C4-2B (cell line): Measurements from ENCODE around the gene PDGFA.

ENCODE experiments used
- H3K27ac ChIP-seq: fragments of 450-650 bp; 2 replicates; pipeline ENCODE4 v1.5.1; 2017
- ZFX ChIP-seq: fragments of 450-650 bp; IDR thresholded peaks from 2 replicates; pipeline ENCODE4 v1.6.1; 2017
- TF ChIP-seq, protein P1 (sequence below): fragments of 450-650 bp; conservative IDR thresholded peaks from 2 replicates; pipeline ENCODE4 v1.5.1; 2017; ENCODE audit warnings: mild to moderate bottlenecking

PDGFA gene

DNA sequence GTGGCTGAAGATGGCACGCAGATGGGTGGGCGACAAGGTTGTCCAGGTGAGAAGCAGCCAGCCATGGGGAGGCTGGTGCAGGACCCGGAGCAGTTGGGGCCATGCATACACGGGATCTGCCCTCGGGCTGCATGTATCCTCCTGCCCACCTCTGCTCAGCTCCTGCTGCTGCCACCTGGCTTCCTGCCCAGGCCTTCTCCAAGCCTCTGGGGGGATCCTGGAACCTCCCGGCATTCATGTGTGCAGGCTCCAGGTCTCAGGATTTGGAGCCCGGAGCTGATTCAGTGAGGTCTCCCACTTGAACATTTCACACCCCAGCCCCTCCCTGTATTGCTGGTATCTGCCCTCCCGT lies 27.0 kb downstream of the PDGFA start:
- no peak overlapping the region for H3K27ac ChIP-seq
- TF ChIP-seq, protein P1, sequence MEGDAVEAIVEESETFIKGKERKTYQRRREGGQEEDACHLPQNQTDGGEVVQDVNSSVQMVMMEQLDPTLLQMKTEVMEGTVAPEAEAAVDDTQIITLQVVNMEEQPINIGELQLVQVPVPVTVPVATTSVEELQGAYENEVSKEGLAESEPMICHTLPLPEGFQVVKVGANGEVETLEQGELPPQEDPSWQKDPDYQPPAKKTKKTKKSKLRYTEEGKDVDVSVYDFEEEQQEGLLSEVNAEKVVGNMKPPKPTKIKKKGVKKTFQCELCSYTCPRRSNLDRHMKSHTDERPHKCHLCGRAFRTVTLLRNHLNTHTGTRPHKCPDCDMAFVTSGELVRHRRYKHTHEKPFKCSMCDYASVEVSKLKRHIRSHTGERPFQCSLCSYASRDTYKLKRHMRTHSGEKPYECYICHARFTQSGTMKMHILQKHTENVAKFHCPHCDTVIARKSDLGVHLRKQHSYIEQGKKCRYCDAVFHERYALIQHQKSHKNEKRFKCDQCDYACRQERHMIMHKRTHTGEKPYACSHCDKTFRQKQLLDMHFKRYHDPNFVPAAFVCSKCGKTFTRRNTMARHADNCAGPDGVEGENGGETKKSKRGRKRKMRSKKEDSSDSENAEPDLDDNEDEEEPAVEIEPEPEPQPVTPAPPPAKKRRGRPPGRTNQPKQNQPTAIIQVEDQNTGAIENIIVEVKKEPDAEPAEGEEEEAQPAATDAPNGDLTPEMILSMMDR: no peak
- TF ChIP-seq ZFX: no peak

DNA sequence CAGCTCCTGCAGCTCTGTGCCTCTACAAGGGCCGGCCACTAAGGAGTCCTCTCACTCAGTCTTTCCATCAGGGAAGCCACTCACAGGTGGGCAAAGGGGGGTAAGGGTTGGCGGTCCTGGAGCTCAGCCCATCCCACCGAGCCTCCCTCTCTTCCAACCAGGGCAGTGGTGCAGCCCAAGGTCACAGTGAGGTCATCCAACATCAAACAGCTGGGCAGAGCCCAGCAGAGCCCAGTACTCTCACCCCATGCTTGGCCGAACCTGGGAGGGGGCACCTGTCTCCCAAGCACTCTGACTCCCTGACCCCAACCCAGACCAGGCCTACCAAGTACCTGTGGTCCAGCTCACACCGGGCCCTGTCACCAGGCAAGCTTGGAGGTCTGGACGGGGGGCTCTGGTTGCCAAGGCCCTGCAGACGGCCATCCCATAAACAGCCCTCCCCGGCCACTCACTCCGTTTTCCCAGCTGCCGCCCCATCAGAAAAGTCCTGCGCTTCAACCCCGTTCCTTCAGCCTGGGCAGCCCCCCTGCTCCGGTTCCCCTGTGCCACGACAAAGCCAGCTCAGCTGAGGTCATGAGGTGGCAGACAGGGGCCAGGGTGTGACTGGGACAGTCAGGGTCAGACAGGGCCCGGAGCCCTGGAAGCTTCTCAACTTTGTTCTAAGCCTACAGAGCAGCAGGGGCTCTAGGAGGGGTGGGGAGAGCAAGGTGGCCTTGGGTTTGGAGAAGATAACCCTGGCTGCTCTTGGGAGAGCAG lies 27.5 kb downstream of the PDGFA start:
- TF ChIP-seq, protein P1: no peak
- TF ChIP-seq ZFX: no peak
- H3K27ac ChIP-seq: no peak overlapping the region

DNA sequence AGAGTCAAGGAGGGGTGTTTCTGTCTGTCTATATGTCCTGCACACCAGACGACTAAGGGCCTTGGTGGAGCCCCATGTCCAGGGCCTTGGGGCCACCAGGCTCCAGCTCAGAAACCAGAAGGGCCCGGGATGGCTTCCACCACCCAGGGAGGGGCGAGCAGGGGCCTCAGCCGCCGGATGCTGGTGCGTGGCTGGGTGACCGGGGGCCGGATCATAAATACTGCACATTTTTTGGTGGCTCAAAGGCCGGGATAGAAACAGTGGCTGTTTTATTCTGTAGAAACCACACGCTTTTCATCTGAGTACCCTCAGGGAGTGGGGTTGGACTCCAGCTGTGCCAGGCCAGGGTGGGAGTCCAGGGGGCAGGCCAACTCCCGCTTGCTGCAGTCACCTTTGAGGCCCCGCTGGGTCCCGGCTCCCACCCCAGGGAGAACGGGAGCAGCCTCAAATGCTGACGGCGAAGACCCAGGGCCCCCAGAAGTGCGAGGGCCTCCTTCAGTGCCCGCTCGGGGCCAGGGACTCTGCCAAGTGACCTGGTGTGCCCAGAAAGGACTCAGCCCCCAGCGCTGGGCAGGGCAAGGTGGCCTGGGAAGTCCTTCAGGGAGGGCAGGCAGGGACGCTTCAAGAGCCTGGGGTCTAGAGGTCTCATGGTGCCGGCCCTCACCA lies 28.2 kb downstream of the PDGFA start:
- TF ChIP-seq, protein P1: no peak
- TF ChIP-seq ZFX: no peak
- H3K27ac ChIP-seq: no peak overlapping the region

DNA sequence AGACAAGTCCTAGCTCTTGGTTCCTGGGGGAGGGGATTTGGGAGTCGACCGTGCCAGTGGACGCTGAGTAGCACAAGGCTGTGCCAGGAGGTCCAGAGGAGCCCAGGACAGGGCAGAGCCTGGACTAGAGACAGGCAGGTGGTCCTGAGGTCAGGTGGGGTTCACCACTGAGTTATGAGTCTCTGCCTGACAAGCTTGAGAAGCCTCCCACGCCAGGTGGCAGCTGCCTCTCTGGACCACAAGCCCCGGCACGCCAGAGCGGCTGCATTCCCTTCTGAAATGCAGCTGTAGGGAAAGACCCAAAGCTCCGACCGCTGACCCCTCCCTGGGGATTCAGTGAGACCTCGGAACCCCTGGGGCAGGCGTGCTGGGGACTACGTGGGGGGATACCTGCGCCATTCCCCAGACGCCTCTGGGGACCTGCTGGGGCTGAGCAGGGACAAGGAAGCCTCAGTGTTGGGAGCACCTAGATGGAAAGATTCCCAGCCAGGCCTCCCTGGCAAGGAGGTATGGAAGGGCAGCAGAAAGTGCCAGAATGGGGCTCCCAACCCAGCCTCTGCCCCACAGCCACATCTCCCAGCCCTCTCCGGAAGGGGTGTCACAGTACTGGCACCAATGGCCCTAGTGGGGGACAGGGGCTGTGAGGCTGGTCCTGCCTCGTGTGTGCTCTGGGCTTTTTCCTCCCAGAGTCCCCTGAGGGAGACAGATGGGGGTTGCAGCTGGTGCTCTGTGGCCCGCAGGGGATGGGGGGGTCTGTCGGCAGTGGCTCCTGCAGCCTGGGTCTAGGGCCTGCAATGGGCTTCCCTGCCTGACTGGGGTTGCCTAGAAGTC lies 29.0 kb downstream of the PDGFA start:
- no peak for TF ChIP-seq ZFX
- TF ChIP-seq, protein P1: no peak
- H3K27ac ChIP-seq: no peak overlapping the region

DNA sequence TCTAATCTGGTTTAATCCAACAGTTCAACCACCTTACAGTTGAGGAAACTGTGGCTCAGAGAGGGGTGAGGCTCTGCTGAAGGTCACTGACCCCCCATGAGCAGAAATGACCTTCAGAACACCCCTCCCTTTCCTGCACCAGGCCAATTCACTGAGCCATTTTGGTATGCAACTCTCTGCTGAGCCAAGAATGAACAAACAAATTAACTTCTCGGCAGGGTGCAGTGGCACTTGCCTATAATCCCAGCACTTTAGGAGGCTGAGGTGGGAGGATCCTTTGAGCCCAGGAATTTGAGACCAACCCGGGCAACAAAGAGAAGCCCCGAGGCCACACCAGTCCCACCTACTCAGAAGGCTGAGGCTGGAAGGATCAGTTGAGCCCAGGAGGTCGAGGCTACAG lies 29.8 kb downstream of the PDGFA start:
- H3K27ac ChIP-seq: no peak overlapping the region
- TF ChIP-seq ZFX: no peak
- TF ChIP-seq, protein P1: no peak

DNA sequence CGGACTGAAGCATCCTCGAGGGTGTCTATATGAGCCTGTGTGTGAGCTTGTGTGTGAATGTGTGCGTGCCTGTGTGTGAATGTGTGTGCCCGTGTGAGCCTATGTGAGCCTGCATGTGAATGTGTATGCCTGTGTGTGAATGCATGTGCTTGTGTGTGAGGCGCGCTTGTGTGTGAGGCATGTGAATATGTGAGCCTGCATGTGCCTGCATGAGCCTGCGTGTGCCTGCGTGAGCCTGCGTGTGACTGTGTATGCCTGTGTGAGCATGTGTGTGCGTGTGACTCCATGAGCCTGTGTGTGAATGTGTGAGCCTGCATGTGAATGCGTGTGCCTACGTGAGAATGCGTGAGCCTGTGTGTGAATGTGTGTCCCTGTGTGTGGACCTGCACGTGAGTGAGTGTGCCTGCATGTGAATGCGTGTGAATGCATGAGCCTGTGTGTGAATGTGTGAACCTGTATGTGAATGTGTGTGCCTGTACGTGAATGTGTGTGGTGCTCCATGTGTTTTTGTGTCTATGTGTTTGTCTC lies 33.4 kb downstream of the PDGFA start:
- no peak overlapping the region for H3K27ac ChIP-seq
- TF ChIP-seq, protein P1: no peak
- no peak for TF ChIP-seq ZFX
